Suprapubic skin (tissue), 3 donors: ENCODE results near the gene NXF2.
"Not testable (repeated sequence)": the region's sequence is repeated elsewhere in the genome, so short reads cannot be mapped to it uniquely, and the experiment has no call there.

Experiments used
- CTCF ChIP-seq, 2 donors: fragments of 200-600 bp in 1 of 2; fragments of 450-650 bp in 1 of 2; sonication (generic) in 1 of 2; IDR thresholded peaks; one replicate each; pipeline ENCODE4 v1.5.1; 2016 to 2019; ENCODE audit warnings: antibody characterized with exemption in 2 of 2, mild to moderate bottlenecking in 1 of 2, moderate library complexity in 1 of 2
- POLR2AphosphoS5 ChIP-seq, 3 donors: sonication (generic); formaldehyde crosslinking; IDR thresholded peaks; one replicate each; pipeline ENCODE4 v1.6.1; 2017; ENCODE audit warnings: antibody characterized with exemption in 3 of 3

GRCh38 chrX:102207940-102208339 is 39.0 kb upstream of the NXF2 start:
- TF ChIP-seq CTCF, POLR2AphosphoS5 (IDR thresholded peaks at IDR 0.05): not testable (repeated sequence)
